Measurements from ENCODE around the gene LDOC1.
"Not testable (repeated sequence)": the region's sequence is repeated elsewhere in the genome, so short reads cannot be mapped to it uniquely, and the experiment has no call there.

Gene LDOC1

GRCh38 chrX:141176586-141177451, at the start of gene LDOC1:
Gene LDOC1 (minus strand): TSS chrX:141177129. CDS start chrX:141177021, 108 bp downstream.
- DNase-seq, result peak; percentile 21

GRCh38 chrX:141221611-141222010, 44.7 kb upstream of the LDOC1 start:
- DNase-seq, result no peak

- no peak for DNase-seq
Observed at GRCh38 chrX:141220342-141221008, 43.5 kb upstream of the LDOC1 start.

- no peak for DNase-seq
Observed at GRCh38 chrX:141214196-141214595, 37.3 kb upstream of the LDOC1 start.

GRCh38 chrX:141201962-141202361, 25.0 kb upstream of the LDOC1 start:
- no peak for DNase-seq

GRCh38 chrX:141188573-141188972, 11.6 kb upstream of the LDOC1 start:
- not testable (repeated sequence) for DNase-seq

GRCh38 chrX:141185366-141185765, 8.4 kb upstream of the LDOC1 start:
- no peak for DNase-seq

GRCh38 chrX:141183000-141183399, 6.1 kb upstream of the LDOC1 start:
- DNase-seq, result no peak

- DNase-seq, result no peak
Observed at GRCh38 chrX:141180851-141181250, 3.9 kb upstream of the LDOC1 start.

GRCh38 chrX:141175786-141176185, 1.1 kb downstream of the LDOC1 start:
- no peak for DNase-seq

GRCh38 chrX:141164406-141164805, 12.5 kb downstream of the LDOC1 start:
- DNase-seq, result no peak

- DNase-seq, result no peak
Observed at GRCh38 chrX:141158084-141158483, 18.8 kb downstream of the LDOC1 start.

- not testable (repeated sequence) for DNase-seq
Observed at GRCh38 chrX:141155231-141155630, 21.7 kb downstream of the LDOC1 start.

GRCh38 chrX:141142946-141143345, 34.0 kb downstream of the LDOC1 start:
- no peak for DNase-seq

- DNase-seq, result no peak
Observed at GRCh38 chrX:141133272-141133671, 43.7 kb downstream of the LDOC1 start.

- no peak for DNase-seq
Observed at GRCh38 chrX:141127146-141127545, 49.8 kb downstream of the LDOC1 start.
